GM10266 (cell line): ENCODE data around the gene ZNRF3.
A peak's percentile ranks its signal among the peaks of the same experiment; 100 is the strongest.
"Not testable (repeated sequence)": the region's sequence is repeated elsewhere in the genome, so short reads cannot be mapped to it uniquely, and the experiment has no call there.

Experiments
- DNase-seq: peaks from one replicate; pipeline ENCODE4 v3.0.0; 2012; ENCODE audit errors: extremely low spot score
- TF ChIP-seq, protein P1 (sequence below): IDR thresholded peaks from 2 replicates; pipeline ENCODE4 v1.5.1; 2012; ENCODE audit warnings: mild to moderate bottlenecking, low read depth; ENCODE audit not compliant: control insufficient read depth, insufficient read depth; ENCODE audit errors: missing control alignments

ZNRF3 gene

DNA sequence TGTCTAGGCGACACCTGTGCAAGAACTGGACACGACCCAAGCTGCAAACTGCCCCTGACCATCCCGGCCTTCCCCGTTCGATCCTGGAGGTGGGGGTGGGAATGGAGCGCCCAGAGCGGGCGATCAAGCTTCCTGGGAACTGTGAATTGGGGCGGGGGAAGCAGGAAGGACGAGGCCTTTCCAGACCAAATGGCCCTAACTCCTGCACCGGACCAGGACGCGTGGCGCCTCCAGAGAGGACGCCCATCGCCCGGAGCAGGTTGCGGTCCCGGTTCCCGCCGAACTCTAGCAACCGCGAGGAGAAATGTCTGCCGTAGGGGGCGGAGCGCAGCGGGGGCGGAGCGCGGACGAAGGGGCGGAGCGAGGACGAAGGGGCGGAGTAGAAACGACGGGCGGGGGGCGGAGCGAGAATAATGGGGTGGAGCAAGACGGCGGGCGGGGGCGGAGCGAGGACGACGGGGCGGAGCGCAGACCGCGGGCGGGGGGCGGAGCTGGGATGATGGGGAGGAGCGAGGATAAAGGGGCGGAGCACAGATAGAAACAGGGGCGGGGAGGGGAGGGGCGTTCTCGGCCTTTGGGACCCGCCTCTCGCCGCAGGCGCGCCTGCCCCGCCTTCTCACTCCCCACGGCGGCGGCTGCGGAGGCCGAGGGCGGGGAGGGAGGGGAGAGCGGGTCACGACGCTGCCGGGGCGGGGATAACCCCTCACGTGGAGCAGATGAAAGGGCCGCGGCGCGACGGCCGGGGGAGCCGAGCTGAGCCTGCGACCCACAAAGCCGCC, at the start of gene ZNRF3:
Gene ZNRF3, plus strand, starts transcription at position 695 of the 779 bp plus-strand sequence. CDS start 195 bp downstream, outside the sequence.
- TF ChIP-seq, protein P1, sequence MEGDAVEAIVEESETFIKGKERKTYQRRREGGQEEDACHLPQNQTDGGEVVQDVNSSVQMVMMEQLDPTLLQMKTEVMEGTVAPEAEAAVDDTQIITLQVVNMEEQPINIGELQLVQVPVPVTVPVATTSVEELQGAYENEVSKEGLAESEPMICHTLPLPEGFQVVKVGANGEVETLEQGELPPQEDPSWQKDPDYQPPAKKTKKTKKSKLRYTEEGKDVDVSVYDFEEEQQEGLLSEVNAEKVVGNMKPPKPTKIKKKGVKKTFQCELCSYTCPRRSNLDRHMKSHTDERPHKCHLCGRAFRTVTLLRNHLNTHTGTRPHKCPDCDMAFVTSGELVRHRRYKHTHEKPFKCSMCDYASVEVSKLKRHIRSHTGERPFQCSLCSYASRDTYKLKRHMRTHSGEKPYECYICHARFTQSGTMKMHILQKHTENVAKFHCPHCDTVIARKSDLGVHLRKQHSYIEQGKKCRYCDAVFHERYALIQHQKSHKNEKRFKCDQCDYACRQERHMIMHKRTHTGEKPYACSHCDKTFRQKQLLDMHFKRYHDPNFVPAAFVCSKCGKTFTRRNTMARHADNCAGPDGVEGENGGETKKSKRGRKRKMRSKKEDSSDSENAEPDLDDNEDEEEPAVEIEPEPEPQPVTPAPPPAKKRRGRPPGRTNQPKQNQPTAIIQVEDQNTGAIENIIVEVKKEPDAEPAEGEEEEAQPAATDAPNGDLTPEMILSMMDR: no peak
- peak; percentile 92 for DNase-seq

DNA sequence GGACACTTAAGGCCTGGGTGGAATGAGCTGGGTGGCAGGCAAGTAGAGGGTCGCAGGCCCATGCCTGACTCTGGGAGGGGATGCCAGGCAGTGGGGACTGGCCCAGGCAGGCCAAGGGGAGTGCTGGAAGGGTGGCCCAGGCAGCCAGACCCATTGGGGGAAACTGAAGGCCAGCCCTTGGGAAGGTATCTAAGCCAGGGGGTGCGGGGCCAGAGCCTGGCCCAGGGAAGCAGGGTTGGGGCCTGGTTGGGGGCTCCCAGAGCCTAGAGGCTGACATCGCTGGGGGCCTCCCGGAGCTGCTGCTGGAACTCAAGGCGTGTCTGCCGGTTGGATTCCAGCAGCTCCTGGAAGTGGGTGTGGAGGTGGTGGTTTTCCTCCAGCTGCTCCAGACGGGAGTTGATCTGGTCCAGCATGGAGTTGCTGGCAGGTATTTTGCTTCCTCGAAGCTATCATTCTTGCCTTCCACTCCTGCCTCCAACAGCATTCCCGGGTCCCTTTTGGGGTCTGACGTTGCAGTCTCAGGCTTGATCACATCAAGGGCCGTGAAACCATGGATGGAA, 47.7 kb upstream of the ZNRF3 start:
- TF ChIP-seq, protein P1: no peak
- DNase-seq: no peak

DNA sequence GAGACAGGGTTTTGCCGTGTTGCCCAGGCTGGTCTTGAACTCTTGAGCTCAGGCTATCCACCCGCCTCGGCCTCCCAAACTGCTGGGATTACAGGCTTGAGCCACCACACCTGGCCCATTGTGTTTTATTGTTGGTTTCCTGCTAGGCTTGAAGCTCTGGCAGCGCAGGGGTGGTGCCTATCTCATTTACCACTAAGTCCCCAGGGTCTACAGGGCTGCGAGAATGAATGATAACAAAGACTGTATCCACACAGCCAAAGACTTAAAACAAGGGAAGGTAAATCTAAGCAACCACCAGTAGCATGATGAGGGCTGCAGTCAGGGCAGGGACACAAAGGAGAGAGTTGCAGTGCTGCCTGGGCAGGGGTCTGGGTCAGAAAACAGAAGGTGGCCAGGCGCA, 45.7 kb upstream of the ZNRF3 start:
- DNase-seq: no peak
- TF ChIP-seq, protein P1: no peak

DNA sequence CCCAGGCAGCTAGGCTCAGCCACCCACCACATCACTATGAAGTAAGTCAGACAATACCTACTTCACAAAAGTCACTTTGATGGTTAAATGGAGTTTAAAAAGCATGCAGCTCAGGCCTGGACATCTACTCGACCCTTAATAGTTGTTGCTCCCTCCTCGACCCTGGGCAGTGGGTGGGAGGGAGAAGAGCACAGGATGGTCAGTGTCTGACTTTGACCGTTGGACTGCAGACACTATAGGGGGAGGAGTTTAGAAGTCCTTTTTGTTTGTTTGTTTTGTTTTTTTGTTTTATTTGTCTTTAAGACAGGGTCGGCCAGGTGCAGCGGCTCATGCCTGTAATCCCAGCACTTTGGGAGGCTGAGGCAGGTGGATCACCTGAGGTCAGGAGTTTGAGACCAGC, 44.4 kb upstream of the ZNRF3 start:
- no peak for DNase-seq
- TF ChIP-seq, protein P1: no peak

DNA sequence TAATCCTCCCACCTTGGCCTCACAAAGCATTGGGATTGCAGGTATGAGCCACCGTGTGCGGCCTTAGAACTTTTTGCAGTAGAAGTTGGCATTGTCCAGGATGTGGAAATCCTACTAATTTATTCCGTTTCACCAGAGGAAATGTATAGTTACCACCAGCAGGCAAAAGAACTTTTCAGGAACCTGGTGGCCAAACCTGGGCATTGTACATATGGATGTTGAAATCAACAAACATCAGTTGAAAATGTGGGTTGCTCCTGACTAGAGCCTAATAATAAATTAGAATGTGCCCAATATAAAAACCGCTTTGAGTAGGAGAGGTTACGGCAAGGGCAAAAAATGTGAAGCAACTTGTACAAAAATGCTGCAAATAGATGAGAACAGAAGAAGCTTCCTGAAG, 42.3 kb upstream of the ZNRF3 start:
- DNase-seq: no peak
- TF ChIP-seq, protein P1: no peak

DNA sequence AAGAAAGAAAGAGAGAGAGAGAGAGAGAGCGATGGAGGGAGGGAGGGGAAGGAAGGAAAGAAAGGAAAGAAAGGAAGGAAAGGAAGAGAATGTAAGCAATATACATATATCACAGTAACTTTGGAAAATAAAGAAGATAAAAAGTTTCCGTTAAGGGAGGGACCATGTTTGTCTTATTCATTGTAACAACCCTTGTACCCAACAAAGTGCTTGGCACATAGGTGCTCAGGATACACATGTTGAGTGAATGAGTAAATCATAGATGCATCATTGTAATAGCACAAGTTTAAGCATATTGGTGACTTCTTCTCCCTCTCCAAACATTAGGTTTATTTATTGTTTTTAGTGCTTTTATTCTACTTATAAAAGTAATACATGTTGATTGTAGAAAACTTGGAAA, 39.7 kb upstream of the ZNRF3 start:
- DNase-seq: no peak
- TF ChIP-seq, protein P1: no peak

DNA sequence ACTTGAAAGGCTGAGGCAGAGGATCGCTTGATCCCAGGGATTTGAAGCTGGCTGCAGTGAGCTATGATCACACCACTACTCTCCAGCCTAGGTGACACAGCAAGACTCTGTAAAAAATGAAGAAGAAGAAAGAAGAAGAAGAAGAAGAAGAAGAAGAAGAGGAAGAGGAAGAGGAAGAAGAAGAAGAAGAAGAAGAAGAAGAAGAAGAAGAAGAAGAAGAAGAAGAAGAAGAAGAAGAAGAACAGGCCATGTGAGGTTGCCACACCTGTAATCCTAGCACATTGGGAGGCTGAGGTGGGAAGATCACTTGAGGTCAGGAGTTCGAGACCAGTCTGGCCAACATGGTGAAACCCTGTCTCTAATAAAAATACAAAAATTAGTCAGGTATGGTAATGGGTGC, 39.1 kb upstream of the ZNRF3 start:
- not testable (repeated sequence) for DNase-seq
